Skeletal muscle satellite cell (primary cell): ENCODE data around the gene TTLL5.

Source experiments
- H3K27me3 ChIP-seq: 2 replicates; pipeline ENCODE4 v1.7.0; 2013; ENCODE audit warnings: low read length; ENCODE audit not compliant: control insufficient read depth, insufficient read depth
- H3K36me3 ChIP-seq: 2 replicates; pipeline ENCODE4 v1.7.0; 2013; ENCODE audit warnings: mild to moderate bottlenecking, control low read depth, low read length; ENCODE audit not compliant: insufficient read depth
- H3K4me1 ChIP-seq: 2 replicates; pipeline ENCODE4 v1.7.0; 2013; ENCODE audit warnings: low read length; ENCODE audit not compliant: control insufficient read depth, insufficient read depth
- H3K4me2 ChIP-seq: 2 replicates; pipeline ENCODE4 v1.7.0; 2013; ENCODE audit warnings: mild to moderate bottlenecking, low read length
- H3K4me3 ChIP-seq: 2 replicates; pipeline ENCODE4 v1.7.0; 2013; ENCODE audit warnings: low read length
- H3K9ac ChIP-seq: 2 replicates; pipeline ENCODE4 v1.7.0; 2013; ENCODE audit warnings: mild to moderate bottlenecking, low read depth, low read length, moderate library complexity
- H3K9me3 ChIP-seq: replicated peaks from 2 replicates; pipeline ENCODE4 v1.7.0; 2013; ENCODE audit warnings: mild to moderate bottlenecking, control low read depth, low read length

The TTLL5 gene

GRCh38 chr14:75783184-75783583 lies 122.1 kb downstream of the TTLL5 start:
- no peaks in the 10 kb centered on the region for H3K4me1 ChIP-seq
- H3K4me3 ChIP-seq: no peak overlapping the region
- no peaks in the 10 kb centered on the region for H3K27me3 ChIP-seq
- H3K36me3 ChIP-seq: peaks cover 19% of the 10 kb centered on the region
- no peaks in the 10 kb centered on the region for H3K9me3 ChIP-seq
- no peak overlapping the region for H3K4me2 ChIP-seq
- no peak overlapping the region for H3K9ac ChIP-seq

DNA sequence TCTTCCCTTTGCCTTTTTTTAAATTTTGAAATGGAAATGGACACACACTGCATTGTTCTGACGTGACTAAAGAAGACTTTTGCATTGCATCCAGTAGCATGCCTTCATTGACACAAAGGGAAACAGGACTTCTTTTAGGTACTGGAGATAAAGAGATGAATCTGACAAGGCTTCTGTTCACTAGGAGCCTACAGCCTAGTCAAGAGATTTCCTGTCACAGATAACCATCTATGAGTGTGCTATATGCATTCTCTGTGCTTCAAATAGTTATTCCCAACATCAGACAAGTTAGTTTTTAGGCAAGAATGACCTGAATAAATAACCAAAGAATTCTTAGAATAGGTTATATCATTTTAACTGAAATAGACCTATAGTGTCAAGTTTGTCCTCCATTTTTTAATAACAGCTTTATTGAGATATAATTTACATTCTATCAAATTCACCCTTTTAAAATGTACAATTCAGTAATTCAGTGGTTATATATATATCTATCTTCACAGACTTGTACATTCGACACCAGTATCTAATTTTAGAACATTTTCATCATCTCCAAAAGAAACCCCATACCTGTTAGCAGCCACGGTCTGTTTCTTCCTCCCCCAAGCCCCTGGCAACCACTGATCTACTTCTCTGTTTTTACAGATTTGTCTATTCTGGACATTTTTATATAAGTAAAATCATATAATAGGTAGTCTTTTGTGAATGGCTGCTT lies 122.7 kb downstream of the TTLL5 start:
- Histone ChIP-seq H3K27me3 (no peaks in the 10 kb centered on the region), H3K4me1 (no peaks in the 10 kb centered on the region), H3K9me3 (no peaks in the 10 kb centered on the region), H3K4me3 (no peak overlapping the region), H3K36me3 (peaks cover 19% of the 10 kb centered on the region), H3K9ac (no peak overlapping the region), H3K4me2 (no peak overlapping the region)

GRCh38 chr14:75784314-75784686 lies 123.3 kb downstream of the TTLL5 start:
- Histone ChIP-seq H3K4me3 (no peak overlapping the region), H3K4me1 (no peaks in the 10 kb centered on the region), H3K9ac (no peak overlapping the region), H3K4me2 (no peak overlapping the region), H3K9me3 (no peaks in the 10 kb centered on the region), H3K36me3 (peaks cover 19% of the 10 kb centered on the region), H3K27me3 (no peaks in the 10 kb centered on the region)

DNA sequence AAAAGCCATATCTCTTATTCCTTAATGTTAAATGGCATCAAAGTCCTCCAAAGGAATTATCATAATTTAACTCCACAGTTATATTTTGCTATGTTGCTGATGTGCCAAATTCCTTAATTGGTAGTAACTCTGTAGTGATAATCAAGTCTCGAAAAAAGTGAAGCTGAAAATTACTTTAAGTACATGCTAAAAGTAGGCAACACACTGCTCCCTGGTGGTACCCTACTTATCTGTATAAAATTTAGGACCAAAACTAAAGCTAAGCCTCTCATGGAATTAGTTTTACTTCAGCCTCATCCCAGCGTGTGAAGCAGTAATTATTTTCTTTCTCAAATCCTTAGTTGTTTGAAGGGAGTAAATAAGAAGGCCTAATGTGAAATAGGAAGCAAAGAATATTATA lies 132.8 kb downstream of the TTLL5 start:
- Histone ChIP-seq H3K27me3 (no peaks in the 10 kb centered on the region), H3K4me3 (no peak overlapping the region), H3K9me3 (no peaks in the 10 kb centered on the region), H3K9ac (no peak overlapping the region), H3K4me1 (peaks cover 4% of the 10 kb centered on the region), H3K36me3 (no peaks in the 10 kb centered on the region), H3K4me2 (no peak overlapping the region)

GRCh38 chr14:75794615-75795038 lies 133.6 kb downstream of the TTLL5 start:
- H3K36me3 ChIP-seq: no peaks in the 10 kb centered on the region
- H3K27me3 ChIP-seq: no peaks in the 10 kb centered on the region
- H3K4me2 ChIP-seq: no peak overlapping the region
- H3K9ac ChIP-seq: no peak overlapping the region
- no peaks in the 10 kb centered on the region for H3K9me3 ChIP-seq
- peaks cover 4% of the 10 kb centered on the region for H3K4me1 ChIP-seq
- no peak overlapping the region for H3K4me3 ChIP-seq

GRCh38 chr14:75800792-75801191 lies 139.7 kb downstream of the TTLL5 start:
- H3K27me3 ChIP-seq: no peaks in the 10 kb centered on the region
- H3K9me3 ChIP-seq: no peaks in the 10 kb centered on the region
- no peaks in the 10 kb centered on the region for H3K4me1 ChIP-seq
- no peak overlapping the region for H3K4me2 ChIP-seq
- H3K4me3 ChIP-seq: no peak overlapping the region
- peaks cover 4% of the 10 kb centered on the region for H3K36me3 ChIP-seq
- H3K9ac ChIP-seq: no peak overlapping the region

GRCh38 chr14:75802486-75802885 lies 141.4 kb downstream of the TTLL5 start:
- Histone ChIP-seq H3K4me3 (no peak overlapping the region), H3K36me3 (peaks cover 4% of the 10 kb centered on the region), H3K9ac (no peak overlapping the region), H3K4me2 (no peak overlapping the region), H3K9me3 (no peaks in the 10 kb centered on the region), H3K27me3 (no peaks in the 10 kb centered on the region), H3K4me1 (no peaks in the 10 kb centered on the region)

DNA sequence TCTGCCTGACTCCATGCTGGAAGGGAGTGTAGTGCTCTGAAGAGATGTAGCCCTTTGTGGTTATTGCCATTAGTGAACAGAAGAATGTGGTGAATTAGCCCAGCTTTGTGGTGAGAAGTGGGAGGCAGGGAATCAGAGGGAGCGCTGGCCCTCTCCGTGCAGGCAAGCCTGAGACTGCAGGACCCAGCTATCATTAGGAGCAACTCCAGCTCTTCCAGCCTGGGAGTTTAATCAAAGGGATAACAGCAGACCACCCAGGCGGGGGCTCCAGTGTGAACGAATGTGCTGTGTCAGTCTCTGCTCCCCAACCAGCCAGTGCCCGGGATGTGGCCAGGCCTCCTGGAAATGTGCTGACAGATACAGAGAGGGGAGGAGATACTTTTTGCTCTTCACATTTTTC lies 142.7 kb downstream of the TTLL5 start:
- Histone ChIP-seq H3K4me2 (no peak overlapping the region), H3K27me3 (no peaks in the 10 kb centered on the region), H3K4me3 (no peak overlapping the region), H3K36me3 (peaks cover 4% of the 10 kb centered on the region), H3K4me1 (no peaks in the 10 kb centered on the region), H3K9ac (no peak overlapping the region), H3K9me3 (no peaks in the 10 kb centered on the region)

- no peaks in the 10 kb centered on the region for H3K4me1 ChIP-seq
- no peak overlapping the region for H3K9ac ChIP-seq
- H3K36me3 ChIP-seq: peaks cover 4% of the 10 kb centered on the region
- no peaks in the 10 kb centered on the region for H3K9me3 ChIP-seq
- H3K4me3 ChIP-seq: no peak overlapping the region
- no peak overlapping the region for H3K4me2 ChIP-seq
- no peaks in the 10 kb centered on the region for H3K27me3 ChIP-seq
Measured at GRCh38 chr14:75804570-75805275, 143.7 kb downstream of the TTLL5 start.

DNA sequence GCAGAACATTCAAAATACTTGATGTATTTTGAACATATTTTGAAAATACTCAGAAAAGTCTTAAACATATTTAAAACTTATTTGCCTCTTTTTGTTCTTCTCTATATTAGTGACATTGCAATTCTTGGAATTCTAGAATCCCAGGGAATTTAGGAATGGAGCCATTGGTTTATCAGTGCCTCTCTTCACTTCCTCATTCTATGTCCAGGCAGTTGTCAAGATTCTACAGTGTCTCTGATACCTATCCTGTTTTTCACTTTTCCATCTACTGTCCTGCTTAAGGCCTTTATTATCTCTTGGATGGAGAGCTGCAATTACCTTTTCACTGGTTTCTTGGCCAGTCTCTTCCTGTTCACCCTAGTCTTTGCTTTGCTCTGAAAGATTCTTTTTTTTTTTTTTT lies 144.6 kb downstream of the TTLL5 start:
- H3K4me2 ChIP-seq: no peak overlapping the region
- no peaks in the 10 kb centered on the region for H3K27me3 ChIP-seq
- peaks cover under 1% of the 10 kb centered on the region for H3K36me3 ChIP-seq
- no peak overlapping the region for H3K9ac ChIP-seq
- no peaks in the 10 kb centered on the region for H3K4me1 ChIP-seq
- no peak overlapping the region for H3K4me3 ChIP-seq
- H3K9me3 ChIP-seq: no peaks in the 10 kb centered on the region

GRCh38 chr14:75806352-75806832 lies 145.3 kb downstream of the TTLL5 start:
- Histone ChIP-seq H3K4me1 (no peaks in the 10 kb centered on the region), H3K9me3 (no peaks in the 10 kb centered on the region), H3K4me3 (no peak overlapping the region), H3K9ac (no peak overlapping the region), H3K4me2 (no peak overlapping the region), H3K27me3 (no peaks in the 10 kb centered on the region), H3K36me3 (no peaks in the 10 kb centered on the region)
